Inferior parietal cortex (tissue), 1 donor: Measurements from ENCODE around the gene AHSP.
"Not testable (repeated sequence)": the region's sequence is repeated elsewhere in the genome, so short reads cannot be mapped to it uniquely, and the experiment has no call there.

Experiments
- DNase-seq: peaks from one replicate; pipeline ENCODE4 v3.0.0-alpha.2; 2016; ENCODE audit errors: extremely low spot score

Gene AHSP

GRCh38 chr16:31501226-31501965 is 26.3 kb upstream of the AHSP start:
- no peak for DNase-seq

- no peak for DNase-seq
Observed at GRCh38 chr16:31501966-31502348, 25.7 kb upstream of the AHSP start.

- DNase-seq: no peak
Observed at GRCh38 chr16:31502981-31503380, 24.7 kb upstream of the AHSP start.

GRCh38 chr16:31503555-31503954 is 24.1 kb upstream of the AHSP start:
- not testable (repeated sequence) for DNase-seq

GRCh38 chr16:31504159-31504558 is 23.5 kb upstream of the AHSP start:
- no peak for DNase-seq

GRCh38 chr16:31505483-31505882 is 22.2 kb upstream of the AHSP start:
- DNase-seq: no peak

GRCh38 chr16:31507617-31507928 is 20.1 kb upstream of the AHSP start:
- no peak for DNase-seq

- peak; percentile 90 for DNase-seq
Observed at GRCh38 chr16:31507929-31508705, 19.6 kb upstream of the AHSP start, which contains the start of gene RUSF1. TSS of gene RUSF1 (minus strand) at chr16:31508391. CDS start at chr16:31508373, 18 bp downstream.

GRCh38 chr16:31508706-31509195 is 18.9 kb upstream of the AHSP start:
- no peak for DNase-seq

GRCh38 chr16:31513126-31513525 is 14.6 kb upstream of the AHSP start:
- no peak for DNase-seq

- no peak for DNase-seq
Observed at GRCh38 chr16:31513884-31514283, 13.8 kb upstream of the AHSP start.

- DNase-seq: no peak
Observed at GRCh38 chr16:31517800-31518402, 9.8 kb upstream of the AHSP start.

- no peak for DNase-seq
Observed at GRCh38 chr16:31519759-31520431, 7.8 kb upstream of the AHSP start.

GRCh38 chr16:31521368-31521767 is 6.3 kb upstream of the AHSP start:
- no peak for DNase-seq

GRCh38 chr16:31522071-31522470 is 5.6 kb upstream of the AHSP start:
- DNase-seq: no peak

- not testable (repeated sequence) for DNase-seq
Observed at GRCh38 chr16:31523768-31524167, 3.9 kb upstream of the AHSP start.

- DNase-seq: no peak
Observed at GRCh38 chr16:31525113-31525512, 2.6 kb upstream of the AHSP start.

- no peak for DNase-seq
Observed at GRCh38 chr16:31528523-31529107, 915 bp downstream of the AHSP start.

- DNase-seq: no peak
Observed at GRCh38 chr16:31529108-31529936, 1.6 kb downstream of the AHSP start.

- no peak for DNase-seq
Observed at GRCh38 chr16:31529937-31530312, 2.2 kb downstream of the AHSP start.

GRCh38 chr16:31530405-31530804 is 2.7 kb downstream of the AHSP start:
- DNase-seq: no peak
